Measurements from ENCODE around the gene KIF16B.

DNA sequence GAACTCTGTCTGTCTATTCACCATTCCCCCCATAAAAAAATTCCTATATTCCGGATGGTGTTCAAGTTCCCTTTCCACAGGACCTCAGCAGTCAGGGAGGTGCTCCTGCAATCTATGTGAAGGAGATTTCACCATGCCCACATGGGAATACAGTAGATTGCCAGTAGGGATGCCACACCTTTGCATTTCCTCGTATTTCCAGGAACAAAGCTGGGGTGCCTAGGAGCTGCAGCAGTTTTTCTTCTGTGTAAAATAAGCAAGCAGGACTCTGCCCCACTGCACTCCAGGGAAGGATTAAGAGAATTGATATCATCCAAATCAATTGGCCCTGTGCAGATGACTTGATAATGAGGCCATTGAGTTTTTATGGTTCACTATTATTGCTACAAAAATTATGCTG lies 7.4 kb upstream of the KIF16B start:
- TF ChIP-seq, protein P1, sequence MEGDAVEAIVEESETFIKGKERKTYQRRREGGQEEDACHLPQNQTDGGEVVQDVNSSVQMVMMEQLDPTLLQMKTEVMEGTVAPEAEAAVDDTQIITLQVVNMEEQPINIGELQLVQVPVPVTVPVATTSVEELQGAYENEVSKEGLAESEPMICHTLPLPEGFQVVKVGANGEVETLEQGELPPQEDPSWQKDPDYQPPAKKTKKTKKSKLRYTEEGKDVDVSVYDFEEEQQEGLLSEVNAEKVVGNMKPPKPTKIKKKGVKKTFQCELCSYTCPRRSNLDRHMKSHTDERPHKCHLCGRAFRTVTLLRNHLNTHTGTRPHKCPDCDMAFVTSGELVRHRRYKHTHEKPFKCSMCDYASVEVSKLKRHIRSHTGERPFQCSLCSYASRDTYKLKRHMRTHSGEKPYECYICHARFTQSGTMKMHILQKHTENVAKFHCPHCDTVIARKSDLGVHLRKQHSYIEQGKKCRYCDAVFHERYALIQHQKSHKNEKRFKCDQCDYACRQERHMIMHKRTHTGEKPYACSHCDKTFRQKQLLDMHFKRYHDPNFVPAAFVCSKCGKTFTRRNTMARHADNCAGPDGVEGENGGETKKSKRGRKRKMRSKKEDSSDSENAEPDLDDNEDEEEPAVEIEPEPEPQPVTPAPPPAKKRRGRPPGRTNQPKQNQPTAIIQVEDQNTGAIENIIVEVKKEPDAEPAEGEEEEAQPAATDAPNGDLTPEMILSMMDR (IDR thresholded peaks at IDR 0.05; ENCODE audit: poor library complexity) = no peak
- TF ChIP-seq EZH2phosphoT487 (IDR thresholded peaks at IDR 0.05; ENCODE audit: low read depth, severe bottlenecking, unreplicated experiment) = no peak

Measured in hepatocyte (in vitro differentiated cells).